ENCODE data around the gene CRYAB.

CRYAB gene

GRCh38 chr11:111913031-111913861, 1.7 kb upstream of the CRYAB start:
- no peak overlapping the region for H2AFZ ChIP-seq (ENCODE audit: low read length)
- no peak overlapping the region for H3K4me2 ChIP-seq (ENCODE audit: low read depth, low read length, poor library complexity, severe bottlenecking)
- H3F3A ChIP-seq (ENCODE audit: low read depth), result no peaks in the 10 kb centered on the region
- H3K36me3 ChIP-seq (ENCODE audit: insufficient read depth, low read length), result no peaks in the 10 kb centered on the region
- no peak overlapping the region for H3K4me3 ChIP-seq (ENCODE audit: low read length, poor library complexity, severe bottlenecking)
- TF ChIP-seq EZH2phosphoT487 (IDR thresholded peaks at IDR 0.05; ENCODE audit: borderline replicate concordance) (no peak), CTCF (conservative IDR thresholded peaks at IDR 0.05; ENCODE audit: low read length) (no peak)
- H3K27me3 ChIP-seq (ENCODE audit: insufficient read depth, low read length, poor library complexity, severe bottlenecking), result no peaks in the 10 kb centered on the region
- no peaks in the 10 kb centered on the region for H3K79me2 ChIP-seq (ENCODE audit: insufficient read depth, low read length)
- no peaks in the 10 kb centered on the region for H3K9me3 ChIP-seq (ENCODE audit: insufficient read depth, low read depth, low read length)
- H3K9me2 ChIP-seq (replicated peaks; ENCODE audit: low read depth, low read length), result no peaks in the 10 kb centered on the region
- H3K9ac ChIP-seq (ENCODE audit: low read depth, low read length, poor library complexity, severe bottlenecking), result no peak overlapping the region
- H4K20me1 ChIP-seq (ENCODE audit: insufficient read depth, low read length, poor library complexity, severe bottlenecking), result no peaks in the 10 kb centered on the region
- no peaks in the 10 kb centered on the region for H3K4me1 ChIP-seq (ENCODE audit: insufficient read depth, low read length, poor library complexity, severe bottlenecking)

- H3K4me2 ChIP-seq (ENCODE audit: low read depth, low read length, poor library complexity, severe bottlenecking), result no peak within 1 kb of the TSS
Observed at GRCh38 chr11:111912535-111912934, 965 bp upstream of the CRYAB start, which contains the start of gene HSPB2. Gene HSPB2, plus strand, starts transcription at chr11:111912734. Its CDS starts 96 bp downstream, at chr11:111912830.

GRCh38 chr11:111910676-111911562, 651 bp downstream of the CRYAB start:
- Histone ChIP-seq H3K4me2 (ENCODE audit: low read depth, low read length, poor library complexity, severe bottlenecking) (no peak overlapping the region), H3K4me3 (ENCODE audit: low read length, poor library complexity, severe bottlenecking) (no peak overlapping the region), H3K36me3 (ENCODE audit: insufficient read depth, low read length) (no peaks in the 10 kb centered on the region), H3K4me1 (ENCODE audit: insufficient read depth, low read length, poor library complexity, severe bottlenecking) (no peaks in the 10 kb centered on the region), H3F3A (ENCODE audit: low read depth) (no peaks in the 10 kb centered on the region), H3K9me3 (ENCODE audit: insufficient read depth, low read depth, low read length) (no peaks in the 10 kb centered on the region), H3K9me2 (replicated peaks; ENCODE audit: low read depth, low read length) (no peaks in the 10 kb centered on the region), H3K9ac (ENCODE audit: low read depth, low read length, poor library complexity, severe bottlenecking) (no peak overlapping the region), H3K79me2 (ENCODE audit: insufficient read depth, low read length) (no peaks in the 10 kb centered on the region), H4K20me1 (ENCODE audit: insufficient read depth, low read length, poor library complexity, severe bottlenecking) (no peaks in the 10 kb centered on the region), H2AFZ (ENCODE audit: low read length) (no peak overlapping the region), H3K27me3 (ENCODE audit: insufficient read depth, low read length, poor library complexity, severe bottlenecking) (no peaks in the 10 kb centered on the region)
- TF ChIP-seq EZH2phosphoT487 (IDR thresholded peaks at IDR 0.05; ENCODE audit: borderline replicate concordance), result no peak
- no peak for TF ChIP-seq CTCF (conservative IDR thresholded peaks at IDR 0.05; ENCODE audit: low read length)

More at GRCh38 chr11:111912535-111912934, 965 bp upstream of the CRYAB start, which contains the start of gene HSPB2:
- no peak for TF ChIP-seq EZH2phosphoT487 (IDR thresholded peaks at IDR 0.05; ENCODE audit: borderline replicate concordance)
- TF ChIP-seq CTCF (conservative IDR thresholded peaks at IDR 0.05; ENCODE audit: low read length), result no peak
- no peaks in the 10 kb centered on the region for H3K4me1 ChIP-seq (ENCODE audit: insufficient read depth, low read length, poor library complexity, severe bottlenecking)
- no peak within 1 kb of the TSS for H3K4me3 ChIP-seq (ENCODE audit: low read length, poor library complexity, severe bottlenecking)
- H3F3A ChIP-seq (ENCODE audit: low read depth), result no peaks in the 10 kb centered on the region
- no peak within 1 kb of the TSS for H2AFZ ChIP-seq (ENCODE audit: low read length)
- H3K79me2 ChIP-seq (ENCODE audit: insufficient read depth, low read length), result no peaks in the 10 kb centered on the region
- H3K9ac ChIP-seq (ENCODE audit: low read depth, low read length, poor library complexity, severe bottlenecking), result no peak within 1 kb of the TSS
- no peaks in the 10 kb centered on the region for H3K27me3 ChIP-seq (ENCODE audit: insufficient read depth, low read length, poor library complexity, severe bottlenecking)
- H3K9me3 ChIP-seq (ENCODE audit: insufficient read depth, low read depth, low read length), result no peaks in the 10 kb centered on the region
- H3K9me2 ChIP-seq (replicated peaks; ENCODE audit: low read depth, low read length), result no peaks in the 10 kb centered on the region
- no peaks in the 10 kb centered on the region for H4K20me1 ChIP-seq (ENCODE audit: insufficient read depth, low read length, poor library complexity, severe bottlenecking)
- no peaks in the 10 kb centered on the region for H3K36me3 ChIP-seq (ENCODE audit: insufficient read depth, low read length)
